MM.1S (cell line): ENCODE data around the gene SPACA9.

Experiments
- EZH2 ChIP-seq: fragments of 300-600 bp; sonication (generic); optimal IDR thresholded peaks from 2 replicates; pipeline ENCODE3; 2017; ENCODE audit warnings: low read depth, mild to moderate bottlenecking, antibody characterized with exemption, low read length, mixed read lengths
- EZH2phosphoT487 ChIP-seq: fragments of 300-600 bp; sonication (generic); IDR thresholded peaks from 2 replicates; pipeline ENCODE4 v1.6.1; 2018; ENCODE audit warnings: antibody characterized with exemption, low read length
- TF ChIP-seq, protein P1 (sequence below): fragments of 300-600 bp; sonication (generic); IDR thresholded peaks from 2 replicates; pipeline ENCODE4 v1.5.1; 2016; ENCODE audit warnings: antibody characterized with exemption, low read length, mixed read lengths

GRCh38 chr9:132905726-132906125 lies 27.0 kb downstream of the SPACA9 start:
- TF ChIP-seq, protein P1, sequence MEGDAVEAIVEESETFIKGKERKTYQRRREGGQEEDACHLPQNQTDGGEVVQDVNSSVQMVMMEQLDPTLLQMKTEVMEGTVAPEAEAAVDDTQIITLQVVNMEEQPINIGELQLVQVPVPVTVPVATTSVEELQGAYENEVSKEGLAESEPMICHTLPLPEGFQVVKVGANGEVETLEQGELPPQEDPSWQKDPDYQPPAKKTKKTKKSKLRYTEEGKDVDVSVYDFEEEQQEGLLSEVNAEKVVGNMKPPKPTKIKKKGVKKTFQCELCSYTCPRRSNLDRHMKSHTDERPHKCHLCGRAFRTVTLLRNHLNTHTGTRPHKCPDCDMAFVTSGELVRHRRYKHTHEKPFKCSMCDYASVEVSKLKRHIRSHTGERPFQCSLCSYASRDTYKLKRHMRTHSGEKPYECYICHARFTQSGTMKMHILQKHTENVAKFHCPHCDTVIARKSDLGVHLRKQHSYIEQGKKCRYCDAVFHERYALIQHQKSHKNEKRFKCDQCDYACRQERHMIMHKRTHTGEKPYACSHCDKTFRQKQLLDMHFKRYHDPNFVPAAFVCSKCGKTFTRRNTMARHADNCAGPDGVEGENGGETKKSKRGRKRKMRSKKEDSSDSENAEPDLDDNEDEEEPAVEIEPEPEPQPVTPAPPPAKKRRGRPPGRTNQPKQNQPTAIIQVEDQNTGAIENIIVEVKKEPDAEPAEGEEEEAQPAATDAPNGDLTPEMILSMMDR: no peak
- TF ChIP-seq EZH2 (no peak), EZH2phosphoT487 (no peak)
